Parathyroid adenoma (tissue), 2 donors: ENCODE measurements around the gene BBOX1.

ENCODE experiments used
- H2AFZ ChIP-seq: fragments of 300-600 bp; sonication (generic); one replicate; pipeline ENCODE4 v1.7.0; 2017; ENCODE audit warnings: antibody characterized with exemption, mild to moderate bottlenecking
- H3K27ac ChIP-seq: fragments of 300-600 bp; sonication (generic); one replicate; pipeline ENCODE4 v1.7.0; 2017
- H3K27me3 ChIP-seq: fragments of 300-600 bp; sonication (generic); one replicate; pipeline ENCODE4 v1.7.0; 2017; ENCODE audit warnings: low read length; ENCODE audit not compliant: control insufficient read depth, insufficient read depth
- H3K36me3 ChIP-seq: fragments of 300-600 bp; sonication (generic); one replicate; pipeline ENCODE4 v1.7.0; 2017; ENCODE audit warnings: low read length; ENCODE audit not compliant: control insufficient read depth, insufficient read depth
- H3K4me1 ChIP-seq: fragments of 300-600 bp; sonication (generic); one replicate; pipeline ENCODE4 v1.7.0; 2017; ENCODE audit warnings: control low read depth
- H3K4me2 ChIP-seq: fragments of 300-600 bp; sonication (generic); one replicate; pipeline ENCODE4 v1.7.0; 2017; ENCODE audit warnings: low read length
- H3K4me3 ChIP-seq: fragments of 300-600 bp; sonication (generic); one replicate; pipeline ENCODE4 v1.7.0; 2017; ENCODE audit warnings: low read depth, low read length
- H3K79me2 ChIP-seq: fragments of 300-600 bp; sonication (generic); one replicate; pipeline ENCODE4 v1.7.0; 2017; ENCODE audit warnings: control low read depth
- H3K9ac ChIP-seq: fragments of 300-600 bp; sonication (generic); one replicate; pipeline ENCODE4 v1.7.0; 2017; ENCODE audit warnings: mild to moderate bottlenecking
- H3K9me3 ChIP-seq: fragments of 300-600 bp; sonication (generic); one replicate; pipeline ENCODE4 v1.7.0; 2017; ENCODE audit warnings: low read length; ENCODE audit not compliant: control insufficient read depth
- TF ChIP-seq, protein P1 (sequence below): fragments of 300-600 bp; sonication (generic); IDR thresholded peaks from one replicate; pipeline ENCODE4 v1.7.0; 2017; ENCODE audit warnings: antibody characterized with exemption, mild to moderate bottlenecking
- donor health status: primary hyperparathyroidism.

Gene BBOX1

DNA sequence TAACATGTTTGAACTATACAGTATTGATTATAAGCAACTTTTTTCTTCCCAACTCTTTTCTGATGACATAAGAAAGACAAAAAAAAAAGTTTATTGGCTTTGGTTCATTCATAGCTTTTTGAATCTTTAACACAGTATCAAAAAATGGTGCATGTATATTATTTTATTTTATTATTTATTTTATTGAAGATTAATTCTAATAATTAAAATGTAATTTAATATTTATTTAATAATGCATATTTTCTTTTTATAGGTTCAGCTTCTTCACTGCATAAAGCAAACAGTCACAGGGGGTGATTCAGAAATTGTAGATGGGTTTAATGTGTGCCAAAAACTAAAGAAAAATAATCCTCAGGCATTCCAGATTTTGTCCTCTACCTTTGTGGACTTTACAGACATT, 78.8 kb downstream of the BBOX1 start:
- Histone ChIP-seq H3K4me3 (no peak overlapping the region), H3K4me1 (no peaks in the 10 kb centered on the region), H3K79me2 (no peaks in the 10 kb centered on the region), H3K9ac (no peak overlapping the region), H3K27me3 (no peaks in the 10 kb centered on the region), H3K27ac (no peak overlapping the region), H3K36me3 (no peaks in the 10 kb centered on the region), H2AFZ (no peak overlapping the region), H3K9me3 (no peaks in the 10 kb centered on the region), H3K4me2 (no peak overlapping the region)
- TF ChIP-seq, protein P1, sequence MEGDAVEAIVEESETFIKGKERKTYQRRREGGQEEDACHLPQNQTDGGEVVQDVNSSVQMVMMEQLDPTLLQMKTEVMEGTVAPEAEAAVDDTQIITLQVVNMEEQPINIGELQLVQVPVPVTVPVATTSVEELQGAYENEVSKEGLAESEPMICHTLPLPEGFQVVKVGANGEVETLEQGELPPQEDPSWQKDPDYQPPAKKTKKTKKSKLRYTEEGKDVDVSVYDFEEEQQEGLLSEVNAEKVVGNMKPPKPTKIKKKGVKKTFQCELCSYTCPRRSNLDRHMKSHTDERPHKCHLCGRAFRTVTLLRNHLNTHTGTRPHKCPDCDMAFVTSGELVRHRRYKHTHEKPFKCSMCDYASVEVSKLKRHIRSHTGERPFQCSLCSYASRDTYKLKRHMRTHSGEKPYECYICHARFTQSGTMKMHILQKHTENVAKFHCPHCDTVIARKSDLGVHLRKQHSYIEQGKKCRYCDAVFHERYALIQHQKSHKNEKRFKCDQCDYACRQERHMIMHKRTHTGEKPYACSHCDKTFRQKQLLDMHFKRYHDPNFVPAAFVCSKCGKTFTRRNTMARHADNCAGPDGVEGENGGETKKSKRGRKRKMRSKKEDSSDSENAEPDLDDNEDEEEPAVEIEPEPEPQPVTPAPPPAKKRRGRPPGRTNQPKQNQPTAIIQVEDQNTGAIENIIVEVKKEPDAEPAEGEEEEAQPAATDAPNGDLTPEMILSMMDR, result no peak

DNA sequence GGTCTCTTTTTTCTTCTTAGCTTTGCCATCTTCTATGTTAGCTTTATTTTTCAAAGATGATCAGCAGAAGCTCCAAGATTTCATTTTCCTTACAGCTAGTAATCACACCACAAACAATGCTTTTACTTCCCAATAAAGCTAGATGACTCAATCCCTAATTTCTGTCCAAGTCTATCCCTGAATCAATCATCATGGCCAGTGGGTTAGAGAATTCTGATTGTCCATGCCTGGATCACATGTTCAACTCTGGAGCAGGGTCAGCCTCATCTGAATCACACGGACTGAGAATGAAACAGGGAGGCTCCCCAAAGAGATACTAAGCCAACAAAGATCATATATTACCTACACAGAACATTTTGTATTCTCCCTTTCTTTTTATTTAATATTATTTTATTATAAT, 79.6 kb downstream of the BBOX1 start:
- no peaks in the 10 kb centered on the region for H3K36me3 ChIP-seq
- H2AFZ ChIP-seq, result no peak overlapping the region
- H3K9me3 ChIP-seq, result no peaks in the 10 kb centered on the region
- H3K27ac ChIP-seq, result no peak overlapping the region
- H3K4me2 ChIP-seq, result no peak overlapping the region
- H3K27me3 ChIP-seq, result no peaks in the 10 kb centered on the region
- TF ChIP-seq, protein P1, result no peak
- H3K4me1 ChIP-seq, result no peaks in the 10 kb centered on the region
- no peak overlapping the region for H3K9ac ChIP-seq
- no peaks in the 10 kb centered on the region for H3K79me2 ChIP-seq
- H3K4me3 ChIP-seq, result no peak overlapping the region

DNA sequence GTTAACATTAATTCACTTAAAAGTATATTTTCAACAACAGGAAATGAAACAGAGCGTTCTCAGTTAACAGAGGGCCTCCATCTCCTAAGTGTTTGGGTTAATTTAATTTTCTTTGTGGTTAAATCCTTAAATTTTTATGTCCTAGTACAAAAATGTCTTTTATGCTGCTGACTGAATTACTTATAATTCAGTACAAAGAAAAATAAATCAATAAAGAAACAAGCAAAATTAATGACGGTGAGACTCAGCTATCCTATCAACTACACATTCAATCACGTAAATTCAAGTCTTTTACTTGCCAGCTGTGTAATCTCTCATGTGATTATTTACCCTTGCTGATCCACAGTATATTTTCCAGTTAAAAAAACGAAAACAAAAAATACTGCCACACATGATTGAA, 81.4 kb downstream of the BBOX1 start:
- no peak overlapping the region for H3K4me3 ChIP-seq
- no peaks in the 10 kb centered on the region for H3K9me3 ChIP-seq
- H3K4me2 ChIP-seq, result no peak overlapping the region
- H3K36me3 ChIP-seq, result no peaks in the 10 kb centered on the region
- TF ChIP-seq, protein P1, result no peak
- H2AFZ ChIP-seq, result no peak overlapping the region
- no peaks in the 10 kb centered on the region for H3K4me1 ChIP-seq
- H3K27ac ChIP-seq, result no peak overlapping the region
- no peak overlapping the region for H3K9ac ChIP-seq
- no peaks in the 10 kb centered on the region for H3K27me3 ChIP-seq
- no peaks in the 10 kb centered on the region for H3K79me2 ChIP-seq

DNA sequence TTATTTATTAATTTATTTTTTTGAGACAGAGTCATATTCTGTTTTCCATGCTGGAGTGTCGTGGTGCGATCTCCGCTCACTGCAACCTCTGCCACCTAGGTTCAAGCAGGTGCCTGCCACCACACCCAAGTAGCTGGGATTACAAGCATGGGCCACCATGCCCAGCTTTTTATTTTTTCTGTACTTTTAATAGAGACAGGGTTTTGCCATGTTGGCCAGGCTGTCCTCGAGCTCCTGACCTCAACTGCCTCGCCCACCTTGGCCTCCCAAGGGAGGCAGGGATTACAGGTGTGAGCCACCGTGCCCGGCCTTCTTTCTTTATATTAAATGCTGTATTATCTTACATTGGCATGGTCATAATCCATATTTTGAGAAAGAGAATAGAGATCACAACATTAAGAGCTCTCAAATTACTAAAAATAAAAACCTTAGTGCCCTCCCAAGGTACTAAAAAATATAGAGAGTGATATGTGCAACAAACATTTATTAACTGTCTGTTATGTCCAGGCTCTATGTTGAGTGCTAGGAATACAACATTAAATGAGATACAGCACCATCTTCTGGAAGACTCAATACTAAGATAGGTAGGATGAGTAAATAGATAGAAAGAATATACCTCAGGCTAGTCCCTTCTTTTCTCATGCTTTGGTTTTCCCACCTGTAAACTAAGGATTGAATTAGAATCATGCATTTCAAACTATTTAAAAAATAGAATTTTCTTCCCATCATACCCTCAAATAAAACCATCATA, 84.1 kb downstream of the BBOX1 start:
- Histone ChIP-seq H3K36me3 (no peaks in the 10 kb centered on the region), H3K9me3 (no peaks in the 10 kb centered on the region), H3K4me2 (no peak overlapping the region), H3K79me2 (no peaks in the 10 kb centered on the region), H3K27ac (no peak overlapping the region), H3K4me1 (no peaks in the 10 kb centered on the region), H3K9ac (no peak overlapping the region), H2AFZ (no peak overlapping the region), H3K27me3 (no peaks in the 10 kb centered on the region), H3K4me3 (no peak overlapping the region)
- TF ChIP-seq, protein P1, result no peak

DNA sequence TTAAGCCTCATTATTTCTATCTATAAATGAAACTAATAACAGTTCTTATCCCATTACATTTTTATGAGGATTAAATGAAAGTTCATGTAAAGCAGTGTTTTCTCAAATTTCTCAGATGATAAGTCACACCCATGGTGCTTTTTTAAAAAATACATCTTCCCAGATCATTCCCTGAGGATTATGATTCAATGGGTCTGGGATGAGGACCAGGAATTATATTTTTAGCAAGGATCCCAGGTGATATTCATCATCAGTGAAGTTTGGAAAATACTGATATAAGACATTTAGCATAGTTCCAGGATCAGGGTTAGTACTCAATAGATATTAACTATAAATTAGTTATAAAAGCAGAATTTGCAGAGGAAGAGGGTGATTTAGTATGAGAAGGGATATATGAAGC, 89.1 kb downstream of the BBOX1 start:
- no peak overlapping the region for H3K4me3 ChIP-seq
- no peak overlapping the region for H3K9ac ChIP-seq
- TF ChIP-seq, protein P1, result no peak
- H3K27ac ChIP-seq, result no peak overlapping the region
- no peaks in the 10 kb centered on the region for H3K36me3 ChIP-seq
- H3K9me3 ChIP-seq, result no peaks in the 10 kb centered on the region
- no peaks in the 10 kb centered on the region for H3K27me3 ChIP-seq
- H2AFZ ChIP-seq, result no peak overlapping the region
- no peaks in the 10 kb centered on the region for H3K79me2 ChIP-seq
- no peak overlapping the region for H3K4me2 ChIP-seq
- H3K4me1 ChIP-seq, result no peaks in the 10 kb centered on the region
